Activated CD8-positive, alpha-beta memory T cell treated with anti-CD3 and anti-CD28 coated beads for 36 hours (primary cell): Measurements from ENCODE around the gene LARP4. TPM values are rescaled to one million over a fixed set of nuclear protein-coding genes. Genes with fewer than 3 reads are reported as not detected.
"Not testable (repeated sequence)": the region's sequence is repeated elsewhere in the genome, so short reads cannot be mapped to it uniquely, and the experiment has no call there.

ENCODE experiments used
- CTCF ChIA-PET: fragments of 350-600 bp; sonication (Branson Sonifier 250); formaldehyde crosslinking; loops from one replicate; lab custom pipeline; 2021; ENCODE audit warnings: antibody characterized with exemption; lab: Charles Lee
- POLR2A ChIA-PET: fragments of 350-600 bp; sonication (Branson Sonifier 250); formaldehyde crosslinking; loops from one replicate; lab custom pipeline; 2021; ENCODE audit warnings: antibody characterized with exemption; lab: Charles Lee
- total RNA-seq, 2 experiments: library from RNA; stranded (reverse); gene quantifications; one replicate each; pipeline ENCODE4 v1.2.3, GENCODE V29; 2021

Gene LARP4
- 100 to 1,000 TPM; 107 to 114 TPM for total RNA-seq

- ChIA-PET POLR2A (interaction anchor here (1.3 kb wide), 1 partner anchor 289 kb away, joined by 3 read pairs; the partner anchor contains the start of gene COX14), CTCF (no interaction called here)
Observed at GRCh38 chr12:50400638-50401499, at the start of gene LARP4. Gene LARP4, plus strand, starts transcription at chr12:50400885. Its CDS starts 126 bp downstream, at chr12:50401011.

GRCh38 chr12:50351120-50352043, 49.3 kb upstream of the LARP4 start:
- CTCF ChIA-PET: no interaction called here
- POLR2A ChIA-PET: no interaction called here

DNA sequence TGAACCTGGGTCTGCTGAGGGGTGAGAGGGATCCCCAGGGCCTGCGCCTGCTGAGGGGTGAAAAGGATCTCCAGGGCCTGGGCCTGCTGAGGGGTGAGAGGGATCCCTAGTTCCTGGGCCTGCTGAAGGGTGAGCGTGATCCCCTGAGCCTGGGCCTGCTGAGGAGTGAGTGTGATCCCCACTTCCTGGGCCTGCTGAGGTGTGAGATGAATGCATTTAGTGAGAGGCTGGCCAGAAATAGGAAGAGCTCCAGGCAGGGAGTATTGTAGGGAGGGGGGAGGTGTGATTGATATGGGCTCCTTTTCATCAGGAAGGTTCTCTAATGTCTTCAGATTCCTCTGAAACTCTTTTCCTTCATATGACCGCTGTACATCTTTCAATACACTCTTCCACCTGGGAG, 47.3 kb upstream of the LARP4 start:
- ChIA-PET CTCF (interaction anchor here (0.6 kb wide), 1 partner anchor 186 kb away, joined by 3 read pairs; no protein-coding TSS in a partner anchor), POLR2A (no interaction called here)

DNA sequence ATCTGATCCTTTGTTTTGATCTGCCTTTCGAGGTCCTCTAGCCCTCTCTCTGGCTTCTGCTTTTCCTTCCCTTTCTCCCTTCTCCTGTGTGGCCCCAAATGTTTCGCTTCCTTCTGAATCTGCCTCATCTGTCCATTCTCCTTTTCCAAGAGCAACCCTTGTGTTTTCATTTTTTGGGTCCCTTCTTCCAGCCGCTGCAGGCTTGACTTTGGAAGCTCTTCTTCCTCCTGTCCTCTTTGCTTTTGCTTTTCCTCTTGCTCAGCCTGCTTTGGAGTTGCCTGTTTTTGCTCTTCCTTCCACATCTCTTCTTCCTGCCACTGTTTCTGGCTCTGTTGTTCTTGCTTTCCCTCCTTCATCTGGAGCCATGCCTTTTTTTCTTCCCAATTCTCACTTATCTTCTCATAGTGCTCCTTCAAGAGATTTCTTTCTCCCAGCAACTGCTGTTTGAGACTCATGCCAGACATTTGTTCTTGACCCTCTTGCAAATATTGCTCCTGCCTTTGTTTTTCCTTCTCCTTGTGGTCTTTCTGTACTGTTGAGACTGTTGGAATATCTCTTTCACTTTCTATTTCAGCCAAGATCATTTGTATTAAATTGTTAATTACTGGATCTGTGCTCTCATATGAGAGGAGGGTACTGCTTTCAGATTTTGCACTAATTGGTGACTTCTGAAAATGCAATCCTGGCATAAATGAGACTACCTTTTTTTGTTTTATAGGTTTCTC, 46.7 kb upstream of the LARP4 start:
- ChIA-PET POLR2A (no interaction called here), CTCF (interaction anchor here (0.6 kb wide), 1 partner anchor 185 kb away, joined by 3 read pairs; no protein-coding TSS in a partner anchor)

DNA sequence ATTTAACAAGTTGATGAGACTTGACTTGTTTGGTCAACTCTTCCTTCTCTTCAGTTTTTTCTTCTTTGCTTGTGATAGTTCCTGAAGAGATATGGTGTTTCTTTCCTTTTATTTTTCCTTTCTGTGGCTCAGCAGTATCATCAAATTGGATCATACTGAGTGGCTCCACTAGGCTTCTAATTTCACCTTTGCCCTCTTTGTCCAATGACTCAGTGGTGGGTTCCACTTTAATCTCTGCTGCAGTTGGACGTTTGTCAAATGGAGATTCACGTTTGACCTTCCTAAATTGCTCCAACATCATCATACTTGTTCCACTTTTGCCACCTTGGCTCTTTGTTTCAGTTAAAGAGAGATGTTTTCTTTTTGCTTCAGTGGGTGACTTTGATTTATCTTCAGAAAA, 45.8 kb upstream of the LARP4 start:
- POLR2A ChIA-PET: no interaction called here
- CTCF ChIA-PET: no interaction called here

GRCh38 chr12:50355365-50355764, 45.3 kb upstream of the LARP4 start:
- CTCF ChIA-PET: no interaction called here
- POLR2A ChIA-PET: no interaction called here

GRCh38 chr12:50362671-50363070, 38.0 kb upstream of the LARP4 start:
- POLR2A ChIA-PET: no interaction called here
- CTCF ChIA-PET: interaction anchor here (0.7 kb wide), 1 partner anchor 331 kb away, joined by 4 read pairs; no protein-coding TSS in a partner anchor

GRCh38 chr12:50363141-50363540, 37.5 kb upstream of the LARP4 start:
- ChIA-PET CTCF (interaction anchor here (0.7 kb wide), 1 partner anchor 330 kb away, joined by 4 read pairs; no protein-coding TSS in a partner anchor), POLR2A (no interaction called here)

DNA sequence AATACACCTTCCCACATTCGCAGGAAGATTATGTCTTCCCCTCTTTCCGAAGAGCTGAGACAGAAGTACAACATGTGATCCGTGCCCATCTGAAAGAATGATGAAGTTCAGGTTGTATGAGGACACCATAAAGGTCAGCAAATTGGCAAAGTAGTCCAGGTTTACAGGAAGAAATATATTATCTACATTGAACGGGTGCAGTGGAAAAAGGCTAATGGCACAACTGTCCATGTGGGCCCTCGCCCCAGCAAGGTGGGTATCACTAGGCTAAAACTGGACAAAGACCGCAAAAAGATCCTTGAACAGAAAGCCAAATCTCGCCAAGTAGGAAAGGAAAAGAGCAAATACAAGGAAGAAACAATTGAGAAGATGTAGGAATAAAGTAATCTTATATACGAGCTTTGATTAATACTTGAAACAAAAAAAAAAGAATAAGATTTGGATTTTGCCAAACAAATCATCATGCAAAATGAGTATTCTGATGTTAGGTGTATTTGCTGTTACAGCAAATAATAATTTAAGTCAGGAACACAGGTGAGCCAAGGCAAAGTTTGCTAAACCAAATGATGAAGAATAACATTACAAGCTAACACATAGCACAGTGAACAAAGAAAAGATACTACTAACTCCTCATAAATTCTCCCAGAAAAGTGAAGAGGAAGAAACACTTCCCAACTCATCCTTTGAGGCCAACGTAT, 34.8 kb upstream of the LARP4 start:
- POLR2A ChIA-PET: interaction anchor here (0.6 kb wide), 1 partner anchor 156 kb away, joined by 7 read pairs; no protein-coding TSS in a partner anchor
- CTCF ChIA-PET: no interaction called here

GRCh38 chr12:50370672-50371071, 30.0 kb upstream of the LARP4 start:
- CTCF ChIA-PET, POLR2A ChIA-PET: not testable (repeated sequence)

DNA sequence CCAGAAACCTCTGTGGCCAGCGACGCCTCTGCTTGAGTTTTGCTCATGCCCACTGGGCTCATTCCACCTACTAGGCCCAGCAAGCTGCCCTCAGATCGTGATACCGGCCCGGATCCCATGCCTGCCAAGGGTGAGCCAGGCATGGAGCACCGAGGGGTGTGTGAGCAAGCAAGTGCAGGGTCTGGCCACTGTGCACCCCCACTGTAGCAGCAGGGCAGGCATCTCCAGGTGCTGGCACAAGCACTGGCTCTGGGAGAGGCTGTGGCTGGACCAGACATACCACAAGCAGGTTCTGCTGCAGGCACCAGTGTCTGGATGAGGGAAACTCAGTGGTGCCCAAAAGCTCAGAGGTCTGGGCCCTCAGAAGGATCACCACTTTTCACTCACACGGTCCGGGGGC, 24.9 kb upstream of the LARP4 start:
- CTCF ChIA-PET: interaction anchor here (0.7 kb wide), 1 partner anchor 92 kb away, joined by 5 read pairs; no protein-coding TSS in a partner anchor

DNA sequence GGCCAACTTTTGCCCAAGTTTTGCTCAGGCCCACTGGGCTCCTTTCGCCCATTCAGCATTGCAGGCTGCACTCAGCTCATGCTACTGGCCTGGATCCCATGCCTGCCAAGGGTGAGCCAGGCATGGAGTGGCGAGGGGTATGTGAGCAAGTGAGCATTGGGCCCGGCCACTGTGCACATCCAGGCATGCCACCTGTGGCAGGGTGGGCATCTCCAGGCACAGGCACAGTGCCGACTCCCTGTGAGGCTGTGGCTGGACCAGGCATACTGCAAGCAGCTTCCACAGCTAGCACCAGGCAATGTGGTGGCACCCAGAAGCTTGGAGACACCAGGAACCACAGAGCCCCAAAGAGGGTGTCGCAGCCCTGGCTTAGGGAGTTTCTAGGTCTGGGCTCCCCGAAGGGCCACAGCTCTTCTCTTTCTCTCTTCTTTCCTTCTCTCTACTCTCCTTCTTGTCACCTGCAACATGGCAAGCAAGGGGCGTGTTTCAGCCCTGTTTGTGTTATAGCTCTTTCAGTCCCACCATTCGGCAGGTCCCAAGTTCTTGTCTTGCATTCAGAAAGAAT, 19.8 kb upstream of the LARP4 start:
- POLR2A ChIA-PET: no interaction called here

More for the DNA sequence above, 24.9 kb upstream of the LARP4 start:
- POLR2A ChIA-PET: no interaction called here

GRCh38 chr12:50387487-50387886, 13.2 kb upstream of the LARP4 start:
- ChIA-PET CTCF (no interaction called here), POLR2A (interaction anchor here (0.6 kb wide), 1 partner anchor 118 kb away, joined by 9 read pairs; no protein-coding TSS in a partner anchor)

More for the DNA sequence above, 19.8 kb upstream of the LARP4 start:
- CTCF ChIA-PET: interaction anchor here (0.6 kb wide), 1 partner anchor 75 kb away, joined by 3 read pairs; no protein-coding TSS in a partner anchor

- ChIA-PET POLR2A (no interaction called here), CTCF (no interaction called here)
Observed at GRCh38 chr12:50387972-50388478, 12.7 kb upstream of the LARP4 start.

- POLR2A ChIA-PET, CTCF ChIA-PET: not testable (repeated sequence)
Observed at GRCh38 chr12:50388793-50389192, 11.9 kb upstream of the LARP4 start.

GRCh38 chr12:50390316-50390741, 10.4 kb upstream of the LARP4 start:
- ChIA-PET POLR2A (no interaction called here), CTCF (no interaction called here)

DNA sequence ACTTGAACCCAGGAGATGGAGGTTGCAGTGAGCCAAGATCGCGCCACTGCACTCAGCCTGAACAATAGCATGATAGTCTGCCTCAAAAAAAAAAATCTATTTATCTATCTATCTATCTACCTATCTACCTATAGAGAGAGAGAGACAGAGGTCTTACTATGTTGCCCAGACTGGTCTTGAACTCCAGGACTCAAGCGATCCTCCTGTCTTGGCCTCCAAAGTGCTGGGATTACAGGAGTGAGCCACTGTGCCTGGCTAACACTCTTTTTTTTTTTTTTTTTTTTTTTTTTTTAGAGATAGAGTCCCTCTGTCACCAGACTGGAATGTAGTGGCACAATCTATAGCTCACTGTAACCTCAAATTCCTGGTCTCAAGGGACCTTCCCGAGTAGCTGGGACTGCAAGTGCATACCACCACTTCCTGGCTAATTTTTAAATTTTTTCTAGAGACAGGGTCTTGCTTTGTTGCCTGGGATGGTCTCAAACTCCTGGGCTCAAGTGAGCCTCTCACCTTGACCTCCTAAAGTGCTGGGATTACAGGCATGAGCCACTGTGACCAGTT, 6.1 kb upstream of the LARP4 start:
- POLR2A ChIA-PET: interaction anchor here (0.6 kb wide), 1 partner anchor 46 kb away, joined by 10 read pairs; no protein-coding TSS in a partner anchor
- CTCF ChIA-PET: no interaction called here
